ENCODE measurements around the gene ANKRD13D. TPM values are rescaled to one million over a fixed set of nuclear protein-coding genes. Genes with fewer than 3 reads are reported as not detected.

The ANKRD13D gene
- total RNA-seq, 4 donors from 2014 or later: 7.4 to 63.7 (median 22.5) TPM

DNA sequence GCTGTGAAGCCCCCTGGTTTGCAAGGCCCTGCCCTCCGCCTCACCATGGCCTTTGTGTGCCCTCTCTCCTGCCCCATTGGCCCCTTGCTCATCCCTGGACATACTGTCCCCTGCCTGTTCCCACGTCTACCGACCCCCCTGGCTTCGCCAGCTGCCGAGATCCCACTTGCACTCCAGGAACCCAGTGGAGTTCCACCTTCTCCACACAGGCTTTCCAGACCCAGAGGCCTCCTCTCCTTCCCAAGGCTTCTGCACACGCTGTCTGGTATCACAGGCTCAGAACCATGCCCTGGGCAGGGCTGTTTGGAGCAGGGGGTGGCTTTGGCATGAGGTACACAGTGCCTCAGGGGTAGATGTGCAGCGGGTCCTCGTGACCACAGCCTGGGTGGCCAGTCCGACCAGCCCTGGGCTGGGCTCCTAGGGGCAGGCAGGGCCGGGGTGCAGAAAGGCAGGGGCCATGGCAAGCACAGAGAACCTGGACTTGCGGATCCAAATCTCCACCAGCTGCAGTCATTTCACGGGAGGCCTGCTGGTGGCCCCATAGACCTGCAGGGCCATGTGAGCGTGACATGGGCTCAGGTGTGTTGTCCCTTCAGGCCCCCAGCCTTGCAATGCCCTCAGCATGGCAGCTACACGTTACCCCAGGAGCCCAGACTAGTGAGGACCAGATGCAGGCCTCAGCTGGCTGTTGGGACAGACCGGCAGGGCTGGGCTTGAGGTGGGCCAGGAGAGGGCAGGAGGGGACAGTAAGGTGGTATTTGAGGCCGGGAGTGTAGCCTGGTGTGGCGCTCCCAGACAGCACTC, 13.3 kb upstream of the ANKRD13D start:
- H3K4me3 ChIP-seq: no peak overlapping the region
- TF ChIP-seq, protein P1, sequence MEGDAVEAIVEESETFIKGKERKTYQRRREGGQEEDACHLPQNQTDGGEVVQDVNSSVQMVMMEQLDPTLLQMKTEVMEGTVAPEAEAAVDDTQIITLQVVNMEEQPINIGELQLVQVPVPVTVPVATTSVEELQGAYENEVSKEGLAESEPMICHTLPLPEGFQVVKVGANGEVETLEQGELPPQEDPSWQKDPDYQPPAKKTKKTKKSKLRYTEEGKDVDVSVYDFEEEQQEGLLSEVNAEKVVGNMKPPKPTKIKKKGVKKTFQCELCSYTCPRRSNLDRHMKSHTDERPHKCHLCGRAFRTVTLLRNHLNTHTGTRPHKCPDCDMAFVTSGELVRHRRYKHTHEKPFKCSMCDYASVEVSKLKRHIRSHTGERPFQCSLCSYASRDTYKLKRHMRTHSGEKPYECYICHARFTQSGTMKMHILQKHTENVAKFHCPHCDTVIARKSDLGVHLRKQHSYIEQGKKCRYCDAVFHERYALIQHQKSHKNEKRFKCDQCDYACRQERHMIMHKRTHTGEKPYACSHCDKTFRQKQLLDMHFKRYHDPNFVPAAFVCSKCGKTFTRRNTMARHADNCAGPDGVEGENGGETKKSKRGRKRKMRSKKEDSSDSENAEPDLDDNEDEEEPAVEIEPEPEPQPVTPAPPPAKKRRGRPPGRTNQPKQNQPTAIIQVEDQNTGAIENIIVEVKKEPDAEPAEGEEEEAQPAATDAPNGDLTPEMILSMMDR (IDR thresholded peaks at IDR 0.05): no peak
- peak in 1 of 2 donors; percentile 15 for DNase-seq
- H3K36me3 ChIP-seq: no peaks in the 10 kb centered on the region
- H3K9me3 ChIP-seq: no peaks in the 10 kb centered on the region
- no peaks in the 10 kb centered on the region for H3K27me3 ChIP-seq
- intact Hi-C loops (cut with DNase I; ENCODE audit: low total_unique reads): no loop called here
- H3K27ac ChIP-seq: peak overlapping the region; percentile 85 to 88
- peaks cover 4 to 35% of the 10 kb centered on the region in 2 donors for H3K4me1 ChIP-seq

DNA sequence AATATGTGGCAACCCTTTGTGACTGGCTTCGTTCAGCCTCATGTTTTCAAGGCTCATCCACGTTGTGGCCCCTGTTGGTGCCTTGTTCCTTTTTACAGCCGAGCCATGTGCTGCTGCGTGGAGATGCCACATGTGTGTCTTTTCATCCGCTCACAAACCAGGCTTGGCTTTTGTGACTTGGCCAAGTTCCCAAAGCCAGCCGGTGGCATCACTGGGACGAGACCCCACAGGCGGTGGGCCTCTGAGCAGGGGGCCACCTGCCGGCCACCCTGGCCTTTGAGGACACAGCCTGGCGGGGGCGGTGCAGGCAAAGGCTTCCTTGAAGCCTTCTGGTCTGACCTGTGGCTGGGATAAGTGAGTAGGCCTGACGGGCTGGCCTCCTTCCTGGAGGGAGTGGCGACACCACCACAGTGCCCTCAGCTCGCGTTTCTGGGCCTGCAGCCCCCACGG, 12.3 kb upstream of the ANKRD13D start:
- Histone ChIP-seq H3K27ac (peak overlapping the region; percentile 85 to 88), H3K4me1 (peaks cover 1 to 35% of the 10 kb centered on the region in 2 donors), H3K9me3 (no peaks in the 10 kb centered on the region), H3K27me3 (no peaks in the 10 kb centered on the region), H3K36me3 (no peaks in the 10 kb centered on the region), H3K4me3 (no peak overlapping the region)
- peak in 1 of 2 donors; percentile 57 for DNase-seq
- intact Hi-C loops (cut with DNase I; ENCODE audit: low total_unique reads): no loop called here
- TF ChIP-seq, protein P1 (IDR thresholded peaks at IDR 0.05): peak in 1 of 4 experiments; percentile 36
- TF ChIP-seq POLR2A (IDR thresholded peaks at IDR 0.05): no peak

DNA sequence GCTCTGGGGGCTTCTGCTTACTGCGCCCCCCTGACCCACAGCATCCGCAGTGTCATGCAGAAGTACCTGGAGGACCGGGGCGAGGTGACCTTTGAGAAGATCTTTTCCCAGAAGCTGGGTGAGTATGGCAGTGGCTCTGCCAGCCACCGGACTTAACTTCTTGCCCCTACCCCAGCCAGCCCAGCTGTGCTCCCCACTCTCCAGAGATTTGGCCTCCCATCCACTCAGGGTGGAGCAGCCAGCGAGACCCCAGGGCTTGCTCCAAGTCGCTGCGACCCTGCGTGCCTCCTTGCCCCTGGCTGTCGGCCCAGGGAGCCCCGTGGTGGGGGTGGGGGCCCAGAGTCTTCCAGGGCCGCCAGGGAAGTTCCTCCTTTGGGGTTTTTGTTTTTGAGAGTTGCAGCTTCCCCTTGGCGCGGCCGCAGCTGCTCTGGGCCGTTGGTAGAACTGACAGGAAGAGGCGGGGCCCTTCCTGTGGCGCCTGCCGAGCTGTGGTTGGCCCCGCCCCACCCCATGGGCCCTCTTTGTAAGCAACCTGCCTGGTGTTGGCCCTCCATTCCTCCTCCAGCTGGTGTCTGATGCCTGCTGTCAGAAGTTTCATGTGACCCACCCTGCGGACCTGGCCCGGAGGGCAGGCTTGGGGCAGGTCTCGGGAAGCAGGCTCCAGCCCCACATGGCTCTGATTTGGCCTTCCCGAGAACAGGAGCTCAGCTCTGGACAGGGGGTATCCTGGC, 11.7 kb upstream of the ANKRD13D start:
- TF ChIP-seq POLR2A (IDR thresholded peaks at IDR 0.05): peak; percentile 25 to 26
- TF ChIP-seq, protein P1 (IDR thresholded peaks at IDR 0.05): peak in 2 of 4 experiments; percentile 2 to 17
- peak; percentile 80 for DNase-seq
- no peaks in the 10 kb centered on the region for H3K9me3 ChIP-seq
- H3K36me3 ChIP-seq: no peaks in the 10 kb centered on the region
- H3K4me1 ChIP-seq: peaks cover 0 to 35% of the 10 kb centered on the region in 2 donors
- H3K27ac ChIP-seq: peak overlapping the region; percentile 85 to 88
- no peaks in the 10 kb centered on the region for H3K27me3 ChIP-seq
- H3K4me3 ChIP-seq: peak overlapping the region in 1 of 2 donors; percentile 25
- intact Hi-C loops (cut with DNase I; ENCODE audit: low total_unique reads): no loop called here

DNA sequence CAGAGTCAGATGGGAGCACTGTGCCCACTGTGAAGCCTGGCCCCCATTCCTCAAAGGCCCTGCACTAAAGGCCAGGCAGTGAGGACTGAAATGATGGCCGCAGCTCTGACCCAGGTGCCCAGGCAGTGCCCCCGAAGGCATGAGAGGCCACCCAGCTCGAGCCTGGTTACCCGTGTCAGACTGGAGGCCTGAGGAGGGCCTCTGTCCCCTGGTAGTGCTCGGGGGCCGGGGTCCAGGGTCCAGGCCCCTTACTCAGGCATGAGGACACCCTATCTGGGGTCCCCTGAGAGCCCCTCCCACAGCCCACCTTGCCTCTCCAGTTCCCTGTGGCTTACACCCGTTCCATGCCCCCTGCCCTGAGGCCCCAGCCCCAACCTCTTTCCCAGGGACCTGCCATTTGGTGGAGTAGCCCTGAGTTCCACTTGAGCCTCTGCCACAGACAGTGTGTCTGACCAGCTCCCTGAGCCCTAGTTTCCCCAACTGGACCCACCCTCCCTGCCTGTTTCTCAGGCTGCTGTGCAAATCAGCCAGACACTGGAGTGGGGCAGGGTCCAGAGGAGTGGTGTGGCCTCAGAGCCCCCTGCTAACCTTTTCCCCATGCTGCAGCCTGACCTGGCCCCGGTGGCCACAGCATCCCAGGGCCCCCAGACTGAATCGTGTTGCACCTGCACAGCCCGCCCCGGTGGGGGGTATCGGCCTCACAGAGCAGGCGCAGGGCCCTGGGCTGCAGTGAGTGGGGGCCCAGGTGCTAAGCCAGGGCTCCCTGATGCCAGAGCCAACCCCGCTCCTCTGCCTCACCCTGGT, 10.8 kb upstream of the ANKRD13D start:
- Histone ChIP-seq H3K4me1 (peaks cover 0 to 34% of the 10 kb centered on the region in 2 donors), H3K27me3 (no peaks in the 10 kb centered on the region), H3K27ac (peak overlapping the region; percentile 85 to 88), H3K4me3 (no peak overlapping the region), H3K9me3 (no peaks in the 10 kb centered on the region), H3K36me3 (no peaks in the 10 kb centered on the region)
- intact Hi-C loops (cut with DNase I; ENCODE audit: low total_unique reads): no loop called here
- peak in 1 of 2 donors; percentile 15 for DNase-seq
- TF ChIP-seq POLR2A (IDR thresholded peaks at IDR 0.05): no peak
- TF ChIP-seq, protein P1 (IDR thresholded peaks at IDR 0.05): no peak
